Midbrain (tissue), 1 donor: ENCODE measurements around the gene NAA80.

Experiments used
- DNase-seq: peaks from one replicate; lab custom pipeline; 2025; lab: John Stamatoyannopoulos, UW

NAA80 gene

GRCh38 chr3:50330330-50330729 is 31.1 kb upstream of the NAA80 start:
- DNase-seq, result no peak

GRCh38 chr3:50327943-50328691 is 28.9 kb upstream of the NAA80 start, which contains the start of gene TUSC2:
TSS of gene TUSC2 (minus strand) at chr3:50328223. CDS start at chr3:50328099, 124 bp downstream.
- peak; percentile 98 for DNase-seq

- DNase-seq, result no peak
Observed at GRCh38 chr3:50327129-50327528, 27.9 kb upstream of the NAA80 start.

GRCh38 chr3:50326182-50326541 is 27.0 kb upstream of the NAA80 start:
- no peak for DNase-seq

GRCh38 chr3:50325497-50326181 is 26.4 kb upstream of the NAA80 start:
- no peak for DNase-seq

- no peak for DNase-seq
Observed at GRCh38 chr3:50325113-50325480, 25.9 kb upstream of the NAA80 start.

GRCh38 chr3:50324351-50325112 is 25.3 kb upstream of the NAA80 start:
- peak; percentile 71 for DNase-seq

- DNase-seq, result no peak
Observed at GRCh38 chr3:50323614-50324199, 24.5 kb upstream of the NAA80 start.

GRCh38 chr3:50323092-50323600 is 23.9 kb upstream of the NAA80 start:
- DNase-seq, result no peak

- no peak for DNase-seq
Observed at GRCh38 chr3:50322386-50323091, 23.3 kb upstream of the NAA80 start, which contains the start of gene HYAL2. TSS of gene HYAL2 (minus strand) at chr3:50322745. CDS start at chr3:50320489, 2,256 bp downstream.

GRCh38 chr3:50322115-50322385 is 22.8 kb upstream of the NAA80 start:
- DNase-seq, result no peak

GRCh38 chr3:50321336-50322114 is 22.3 kb upstream of the NAA80 start:
- DNase-seq, result peak; percentile 93

- peak; percentile 89 for DNase-seq
Observed at GRCh38 chr3:50320853-50321335, 21.7 kb upstream of the NAA80 start.

GRCh38 chr3:50319894-50320625 is 20.9 kb upstream of the NAA80 start:
- no peak for DNase-seq

- DNase-seq, result no peak
Observed at GRCh38 chr3:50319181-50319893, 20.1 kb upstream of the NAA80 start.

GRCh38 chr3:50318615-50319014 is 19.4 kb upstream of the NAA80 start:
- DNase-seq, result no peak

- DNase-seq, result no peak
Observed at GRCh38 chr3:50318163-50318562, 19.0 kb upstream of the NAA80 start.

GRCh38 chr3:50317300-50317699 is 18.1 kb upstream of the NAA80 start:
- DNase-seq, result no peak

GRCh38 chr3:50316657-50317242 is 17.5 kb upstream of the NAA80 start:
- no peak for DNase-seq
